MCF 10A (cell line): ENCODE measurements around the gene ZNF740. TPM values are rescaled to one million over a fixed set of nuclear protein-coding genes. Genes with fewer than 3 reads are reported as not detected.
"Not testable (repeated sequence)": the region's sequence is repeated elsewhere in the genome, so short reads cannot be mapped to it uniquely, and the experiment has no call there.

Experiments used
- BruUV-seq: library from RNA; stranded (reverse); fragments of 400-500 nt; replicated peaks from 2 replicates; lab custom pipeline; 2021; lab: Mats Ljungman, UMichigan
- CTCF ChIA-PET: fragments of 300-600 bp; sonication (Branson Sonifier 250); formaldehyde crosslinking; extraction: SDS; loops from one replicate; lab custom pipeline; 2021; ENCODE audit warnings: antibody characterized with exemption, inconsistent platforms; lab: Yijun Ruan, JAX
- POLR2A ChIA-PET: fragments of 300-600, 350-650 bp; sonication (Branson Sonifier 250); formaldehyde crosslinking; extraction: SDS; loops from one replicate; lab custom pipeline; 2020; ENCODE audit warnings: antibody characterized with exemption, inconsistent platforms; lab: Yijun Ruan, JAX
- DNase-seq: peaks from one replicate; pipeline ENCODE4 v3.0.0-alpha.2; 2018; ENCODE audit not compliant: unreplicated experiment
- H3K27ac Mint-ChIP-seq: one replicate; pipeline ENCODE4 v1.8.0; 2022; ENCODE audit warnings: mild to moderate bottlenecking, low read depth, mixed read lengths; ENCODE audit not compliant: unreplicated experiment
- H3K27me3 Mint-ChIP-seq: one replicate; pipeline ENCODE4 v1.8.0; 2022; ENCODE audit warnings: mixed read lengths; ENCODE audit not compliant: insufficient read depth, unreplicated experiment
- H3K36me3 Mint-ChIP-seq: one replicate; pipeline ENCODE4 v1.8.0; 2022; ENCODE audit warnings: mild to moderate bottlenecking, moderate library complexity, mixed read lengths; ENCODE audit not compliant: insufficient read depth, unreplicated experiment
- H3K4me1 Mint-ChIP-seq: one replicate; pipeline ENCODE4 v1.8.0; 2022; ENCODE audit warnings: mixed read lengths; ENCODE audit not compliant: insufficient read depth, unreplicated experiment
- H3K4me3 Mint-ChIP-seq: one replicate; pipeline ENCODE4 v1.8.0; 2022; ENCODE audit warnings: mild to moderate bottlenecking, moderate library complexity, mixed read lengths; ENCODE audit not compliant: unreplicated experiment
- H3K9me3 Mint-ChIP-seq: one replicate; pipeline ENCODE4 v1.8.0; 2022; ENCODE audit warnings: mixed read lengths; ENCODE audit not compliant: unreplicated experiment
- intact Hi-C: fragments of 100-400 bp; cut with micrococcal nuclease; formaldehyde crosslinking; loops from 2 replicates; pipeline ENCODE4 v1.14.1; 2022
- total RNA-seq: library from RNA; stranded (reverse); gene quantifications from 2 replicates; pipeline ENCODE4 v1.2.3, GENCODE V29; 2022
- TF ChIP-seq, protein P1 (sequence below): fragments of 200-600 bp; IDR thresholded peaks from one replicate; pipeline ENCODE4 v1.8.0; 2022; ENCODE audit warnings: antibody characterized with exemption, mild to moderate bottlenecking; ENCODE audit not compliant: unreplicated experiment

Gene ZNF740
- total RNA-seq, 1 experiment from 2014 or later, result 36.2 TPM

DNA sequence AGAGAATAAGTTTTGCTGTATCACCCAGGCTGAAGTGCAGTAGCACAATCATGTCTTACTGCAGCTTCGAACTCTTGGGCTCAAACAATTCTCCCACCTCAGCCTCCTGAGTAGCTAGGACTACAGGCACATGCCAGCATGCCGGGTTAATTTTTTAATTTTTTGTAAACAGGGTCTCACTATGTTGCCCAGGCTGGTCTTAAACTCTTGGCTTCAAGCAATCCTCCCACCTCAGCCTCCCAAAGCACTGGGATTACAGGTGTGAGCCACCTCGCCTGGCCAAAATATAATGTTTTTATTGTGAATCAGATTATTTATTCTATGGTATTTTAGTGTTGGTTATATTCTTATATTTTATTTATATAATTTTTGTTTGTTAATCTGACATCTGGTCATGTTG is 3.8 kb upstream of the ZNF740 start:
- POLR2A ChIA-PET, result no interaction called here
- Mint-ChIP-seq H3K4me3 (no peak overlapping the region), H3K9me3 (no peaks in the 10 kb centered on the region), H3K4me1 (peaks cover 25% of the 10 kb centered on the region), H3K36me3 (peaks cover 24% of the 10 kb centered on the region), H3K27me3 (no peaks in the 10 kb centered on the region), H3K27ac (no peak overlapping the region)
- no TSS peak for BruUV-seq
- TF ChIP-seq, protein P1, sequence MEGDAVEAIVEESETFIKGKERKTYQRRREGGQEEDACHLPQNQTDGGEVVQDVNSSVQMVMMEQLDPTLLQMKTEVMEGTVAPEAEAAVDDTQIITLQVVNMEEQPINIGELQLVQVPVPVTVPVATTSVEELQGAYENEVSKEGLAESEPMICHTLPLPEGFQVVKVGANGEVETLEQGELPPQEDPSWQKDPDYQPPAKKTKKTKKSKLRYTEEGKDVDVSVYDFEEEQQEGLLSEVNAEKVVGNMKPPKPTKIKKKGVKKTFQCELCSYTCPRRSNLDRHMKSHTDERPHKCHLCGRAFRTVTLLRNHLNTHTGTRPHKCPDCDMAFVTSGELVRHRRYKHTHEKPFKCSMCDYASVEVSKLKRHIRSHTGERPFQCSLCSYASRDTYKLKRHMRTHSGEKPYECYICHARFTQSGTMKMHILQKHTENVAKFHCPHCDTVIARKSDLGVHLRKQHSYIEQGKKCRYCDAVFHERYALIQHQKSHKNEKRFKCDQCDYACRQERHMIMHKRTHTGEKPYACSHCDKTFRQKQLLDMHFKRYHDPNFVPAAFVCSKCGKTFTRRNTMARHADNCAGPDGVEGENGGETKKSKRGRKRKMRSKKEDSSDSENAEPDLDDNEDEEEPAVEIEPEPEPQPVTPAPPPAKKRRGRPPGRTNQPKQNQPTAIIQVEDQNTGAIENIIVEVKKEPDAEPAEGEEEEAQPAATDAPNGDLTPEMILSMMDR, result no peak
- intact Hi-C loops, result no loop called here
- CTCF ChIA-PET, result interaction anchor here (1.2 kb wide), 1 partner anchor 110 kb away, joined by 3 read pairs; no protein-coding TSS in a partner anchor
- DNase-seq, result no peak

DNA sequence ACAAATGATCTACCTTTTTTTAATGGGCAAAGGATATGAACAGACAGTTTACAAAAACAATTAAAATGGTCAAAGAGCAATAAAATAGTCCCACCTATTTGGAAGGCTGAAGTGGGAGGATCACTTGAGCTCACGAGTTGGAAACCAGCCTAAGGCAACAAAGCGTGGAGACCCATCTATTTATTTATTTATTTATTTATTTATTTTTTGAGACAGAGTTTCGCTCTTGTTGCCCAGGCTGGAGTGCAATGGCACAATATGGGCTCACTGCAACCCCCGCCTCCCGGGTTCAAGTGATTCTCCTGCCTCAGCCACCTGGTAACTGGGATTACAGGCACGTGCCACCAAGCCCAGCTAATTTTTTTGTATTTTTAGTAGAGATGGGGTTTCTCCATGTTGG is 3.1 kb upstream of the ZNF740 start:
- intact Hi-C loops, result not testable (repeated sequence)

DNA sequence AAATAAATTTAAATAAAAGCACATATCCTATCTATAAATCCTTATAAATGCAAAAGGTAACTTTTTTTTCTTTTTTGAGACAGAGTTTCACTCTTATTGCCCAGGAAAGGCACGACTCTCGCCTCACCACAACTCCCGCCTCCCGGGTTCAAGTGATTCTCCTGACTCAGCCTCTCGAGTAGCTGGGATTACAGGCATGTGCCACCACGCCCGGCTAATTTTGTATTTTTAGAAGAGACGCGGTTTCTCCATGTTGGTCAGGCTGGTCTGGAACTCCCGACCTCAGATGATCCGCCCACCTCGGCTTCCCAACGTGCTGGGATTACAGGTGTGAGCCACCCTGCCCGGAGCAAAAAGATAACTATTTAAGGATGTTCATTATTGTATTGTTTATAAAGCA is 1.7 kb upstream of the ZNF740 start:
- H3K27me3 Mint-ChIP-seq, BruUV-seq, DNase-seq, H3K9me3 Mint-ChIP-seq, intact Hi-C loops: not testable (repeated sequence)
- H3K4me1 Mint-ChIP-seq, result peaks cover 37% of the 10 kb centered on the region
- peaks cover 36% of the 10 kb centered on the region for H3K36me3 Mint-ChIP-seq
- ChIA-PET POLR2A (interaction anchor here (0.6 to 2.8 kb wide), 5 partner anchors 20 to 211 kb away, joined by 3 to 21 read pairs (median 6); partner anchors contain the start of gene EIF4B), CTCF (interaction anchor here (0.6 to 3.0 kb wide), 3 partner anchors 12 to 76 kb away, joined by 3 to 13 read pairs (median 4); partner anchors contain the start of gene SOAT2)
- H3K4me3 Mint-ChIP-seq, result peak overlapping the region; percentile 95
- peak overlapping the region; percentile 94 for H3K27ac Mint-ChIP-seq

More for the DNA sequence above, 3.1 kb upstream of the ZNF740 start:
- H3K36me3 Mint-ChIP-seq, result peaks cover 28% of the 10 kb centered on the region
- DNase-seq, H3K9me3 Mint-ChIP-seq, BruUV-seq, H3K27ac Mint-ChIP-seq, POLR2A ChIA-PET, H3K27me3 Mint-ChIP-seq, H3K4me3 Mint-ChIP-seq: not testable (repeated sequence)
- peaks cover 30% of the 10 kb centered on the region for H3K4me1 Mint-ChIP-seq
- CTCF ChIA-PET, result interaction anchor here (0.7 to 1.1 kb wide), 3 partner anchors 18 to 132 kb away, joined by 3 to 4 read pairs (median 3); no protein-coding TSS in a partner anchor

DNA sequence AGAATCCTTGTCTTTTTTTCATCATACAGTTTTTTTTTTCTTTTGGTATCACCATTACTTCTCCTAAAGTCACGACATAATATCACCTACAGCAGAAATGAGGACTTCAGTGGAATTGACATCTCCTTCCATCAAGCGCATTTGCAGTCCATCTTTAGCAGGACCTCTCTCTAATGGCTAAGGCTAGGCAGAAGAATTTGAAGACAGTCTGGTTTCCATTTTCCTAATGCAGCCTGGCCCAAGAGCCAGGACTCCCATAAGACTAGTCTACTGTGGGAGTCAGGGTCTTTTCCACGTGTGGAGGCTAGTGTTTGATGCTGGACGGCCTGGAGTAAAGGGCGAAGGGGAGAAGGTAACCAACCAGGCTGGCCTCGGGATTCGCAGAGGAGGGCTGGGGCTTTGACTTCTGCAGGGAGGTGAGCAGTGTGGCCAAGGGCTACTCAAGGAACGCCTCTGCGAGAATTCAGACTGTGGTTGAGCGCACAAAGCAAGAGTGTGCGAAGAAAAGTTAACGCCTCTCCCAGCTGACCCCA is 769 bp upstream of the ZNF740 start:
- Mint-ChIP-seq H3K9me3 (no peaks in the 10 kb centered on the region), H3K27me3 (no peaks in the 10 kb centered on the region), H3K36me3 (peaks cover 42% of the 10 kb centered on the region), H3K27ac (peak overlapping the region; percentile 94), H3K4me3 (peak overlapping the region; percentile 95), H3K4me1 (peaks cover 35% of the 10 kb centered on the region)
- intact Hi-C loops, result no loop called here
- POLR2A ChIA-PET, result interaction anchor here (0.6 to 3.2 kb wide), 23 partner anchors 10 to 321 kb away, joined by 3 to 21 read pairs (median 8); partner anchors contain the start of genes AAAS, EIF4B, ESPL1 and MYG1
- TSS peak; percentile 72 for BruUV-seq
- TF ChIP-seq, protein P1, result no peak
- no peak for DNase-seq
- CTCF ChIA-PET, result interaction anchor here (0.5 to 3.0 kb wide), 3 partner anchors 19 to 169 kb away, joined by 4 to 13 read pairs (median 6); no protein-coding TSS in a partner anchor
